Frontal cortex (tissue), 4 donors: ENCODE data around the gene PAIP2. TPM values are rescaled to one million over a fixed set of nuclear protein-coding genes. Genes with fewer than 3 reads are reported as not detected.
"Not testable (repeated sequence)": the region's sequence is repeated elsewhere in the genome, so short reads cannot be mapped to it uniquely, and the experiment has no call there.

Source experiments
- DNase-seq, 2 donors: peaks; one replicate each; pipeline ENCODE4 v3.0.0; 2012; ENCODE audit warnings: low spot score in 2 of 2
- FAIRE-seq: peaks from 2 replicates; lab custom pipeline; 2012; peaks lifted over from hg19 to GRCh38; lab: Jason Lieb, UNC
- total RNA-seq: library from RNA; depleted of rRNA; stranded (reverse); fragments of >200 nt; gene quantifications from one replicate; pipeline ENCODE4 v1.2.3, GENCODE V29; 2014
- donor health status: control.
- donor health status: control.
- donor health status: control.

PAIP2 gene
- total RNA-seq, 1 donor from 2014 or later: 113 TPM

GRCh38 chr5:139312075-139312474 is 29.6 kb upstream of the PAIP2 start:
- DNase-seq (no peak), FAIRE-seq (no peak)

- DNase-seq: no peak
- no peak for FAIRE-seq
Measured at GRCh38 chr5:139314276-139314675, 27.4 kb upstream of the PAIP2 start.

GRCh38 chr5:139315056-139315615 is 26.5 kb upstream of the PAIP2 start:
- no peak for FAIRE-seq
- no peak for DNase-seq

GRCh38 chr5:139335811-139336210 is 5.8 kb upstream of the PAIP2 start:
- no peak for FAIRE-seq
- DNase-seq: no peak

- DNase-seq: no peak
- FAIRE-seq: no peak
Measured at GRCh38 chr5:139340051-139340450, 1.6 kb upstream of the PAIP2 start.

- DNase-seq: no peak
- no peak for FAIRE-seq
Measured at GRCh38 chr5:139341187-139341688, 416 bp upstream of the PAIP2 start.

GRCh38 chr5:139342423-139342723 is 719 bp downstream of the PAIP2 start:
- FAIRE-seq: no peak

GRCh38 chr5:139343476-139343875 is 1.8 kb downstream of the PAIP2 start:
- FAIRE-seq: no peak

More at GRCh38 chr5:139342423-139342723, 719 bp downstream of the PAIP2 start:
- DNase-seq: no peak

GRCh38 chr5:139344177-139344576 is 2.5 kb downstream of the PAIP2 start:
- no peak for FAIRE-seq

More at GRCh38 chr5:139343476-139343875, 1.8 kb downstream of the PAIP2 start:
- DNase-seq: no peak

GRCh38 chr5:139345442-139345841 is 3.8 kb downstream of the PAIP2 start:
- FAIRE-seq, DNase-seq: not testable (repeated sequence)

More at GRCh38 chr5:139344177-139344576, 2.5 kb downstream of the PAIP2 start:
- no peak for DNase-seq

GRCh38 chr5:139347863-139348262 is 6.2 kb downstream of the PAIP2 start:
- FAIRE-seq: not testable (repeated sequence)

GRCh38 chr5:139354186-139354585 is 12.5 kb downstream of the PAIP2 start:
- DNase-seq (no peak), FAIRE-seq (no peak)

More at GRCh38 chr5:139347863-139348262, 6.2 kb downstream of the PAIP2 start:
- not testable (repeated sequence) for DNase-seq

GRCh38 chr5:139355900-139356299 is 14.2 kb downstream of the PAIP2 start:
- FAIRE-seq, DNase-seq: not testable (repeated sequence)

GRCh38 chr5:139358064-139358463 is 16.4 kb downstream of the PAIP2 start:
- no peak for DNase-seq
- FAIRE-seq: no peak

GRCh38 chr5:139360384-139360783 is 18.7 kb downstream of the PAIP2 start:
- DNase-seq (no peak), FAIRE-seq (no peak)

GRCh38 chr5:139361835-139362429 is 20.3 kb downstream of the PAIP2 start:
- FAIRE-seq (no peak), DNase-seq (no peak)

- no peak for DNase-seq
- FAIRE-seq: no peak
Measured at GRCh38 chr5:139363937-139364336, 22.3 kb downstream of the PAIP2 start.

- FAIRE-seq (no peak), DNase-seq (no peak)
Measured at GRCh38 chr5:139364466-139364865, 22.8 kb downstream of the PAIP2 start.

- DNase-seq (peak in 1 of 2 donors; percentile 5), FAIRE-seq (no peak)
Measured at GRCh38 chr5:139368613-139369012, 27.0 kb downstream of the PAIP2 start.

- DNase-seq (no peak), FAIRE-seq (no peak)
Measured at GRCh38 chr5:139369181-139369580, 27.5 kb downstream of the PAIP2 start.
